Cardiac muscle cell (in vitro differentiated cells and primary cell): ENCODE results near the gene CUBN. TPM values are rescaled to one million over a fixed set of nuclear protein-coding genes. Genes with fewer than 3 reads are reported as not detected.

Source experiments
- DNase-seq, 2 donors: peaks; one replicate each; pipeline versions ENCODE4 v3.0.0 to v3.0.0-alpha.2; 2010 to 2017; ENCODE audit warnings: low read depth in 1 of 2, low spot score in 1 of 2
- H3K27ac ChIP-seq: fragments of 200-600 bp; sonication (generic); 2 replicates; pipeline ENCODE4 v1.5.1; 2016
- H3K27me3 ChIP-seq: fragments of 200-600 bp; sonication (generic); 2 replicates; pipeline ENCODE4 v1.6.0; 2016; ENCODE audit warnings: control low read depth
- H3K36me3 ChIP-seq: fragments of 200-600 bp; sonication (generic); 2 replicates; pipeline ENCODE4 v1.5.1; 2016; ENCODE audit warnings: control low read depth
- H3K4me1 ChIP-seq: fragments of 200-600 bp; sonication (generic); 2 replicates; pipeline ENCODE4 v1.8.1; 2017; ENCODE audit warnings: low read depth, mild to moderate bottlenecking, mixed run types
- H3K4me3 ChIP-seq: fragments of 200-600 bp; sonication (generic); 2 replicates; pipeline ENCODE4 v1.5.1; 2016; ENCODE audit warnings: mild to moderate bottlenecking
- H3K9me3 ChIP-seq: fragments of 200-600 bp; sonication (generic); 2 replicates; pipeline ENCODE4 v1.5.1; 2017; ENCODE audit warnings: low read depth, mild to moderate bottlenecking, control low read depth
- CTCF ChIP-seq: IDR thresholded peaks from 2 replicates; pipeline ENCODE4 v1.5.1; 2012; ENCODE audit warnings: low read depth, mild to moderate bottlenecking, low read length
- polyA plus RNA-seq: library from polyadenylated mRNA; unstranded; fragments of >200 nt; fragmentation: Nextera tagmentation; extraction: Ambion mirVana; gene quantifications from 2 replicates; pipeline ENCODE4 v1.2.1, GENCODE V29; 2016
- total RNA-seq: library from RNA; depleted of rRNA; stranded (reverse); fragments of >200 nt; gene quantifications from 2 replicates; pipeline ENCODE4 v1.2.3, GENCODE V29; 2016

Gene CUBN
- total and polyA plus RNA-seq, 2 experiments from 2014 or later: 0.79 to 2.7 TPM

GRCh38 chr10:17009212-17009700 is 120.4 kb downstream of the CUBN start:
- H3K9me3 ChIP-seq: no peaks in the 10 kb centered on the region
- no peaks in the 10 kb centered on the region for H3K27me3 ChIP-seq
- TF ChIP-seq CTCF: no peak
- no peak overlapping the region for H3K27ac ChIP-seq
- no peaks in the 10 kb centered on the region for H3K4me1 ChIP-seq
- peak in 1 of 2 donors; percentile 79 for DNase-seq
- no peaks in the 10 kb centered on the region for H3K36me3 ChIP-seq
- no peak overlapping the region for H3K4me3 ChIP-seq

GRCh38 chr10:17007418-17007770 is 122.2 kb downstream of the CUBN start:
- peak in 1 of 2 donors; percentile 44 for DNase-seq
- Histone ChIP-seq H3K4me1 (no peaks in the 10 kb centered on the region), H3K27ac (no peak overlapping the region)

DNA sequence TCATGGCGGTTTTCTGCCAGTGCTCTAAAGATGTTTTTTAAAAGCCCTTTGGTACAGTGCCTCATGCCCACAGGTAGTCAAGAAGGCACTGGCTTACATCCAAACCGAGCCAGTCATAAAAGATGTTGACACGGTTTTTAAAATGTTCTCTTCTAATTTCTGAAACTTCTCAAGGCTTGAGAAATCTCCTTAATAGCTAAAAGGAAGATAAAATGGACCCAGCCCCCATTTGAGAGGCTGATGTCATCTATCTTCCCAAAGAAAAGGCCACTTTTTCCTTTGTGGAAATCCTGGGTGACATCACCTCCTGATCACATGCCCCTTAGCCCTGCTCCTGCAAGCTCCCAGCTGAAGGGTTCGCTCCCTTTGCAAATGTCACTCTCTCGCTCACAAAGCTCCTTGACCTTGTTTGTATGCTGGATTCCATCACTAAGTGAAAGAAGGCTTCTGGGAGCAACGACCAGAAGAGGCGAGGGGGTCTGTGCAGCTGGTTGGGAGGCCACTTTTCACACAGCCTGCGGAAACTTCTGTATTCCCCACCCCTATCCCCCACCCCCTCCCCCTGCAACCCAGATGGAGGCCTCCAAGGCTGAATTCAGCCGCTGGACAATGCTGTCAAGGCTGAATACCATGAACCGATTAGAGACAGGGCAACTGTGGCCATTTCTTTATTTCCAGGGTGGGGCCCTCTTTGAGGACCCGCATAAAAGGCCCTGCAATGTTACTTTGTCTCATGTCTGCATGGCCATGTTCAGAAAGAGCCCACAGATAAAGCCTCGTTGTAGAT is 122.8 kb downstream of the CUBN start:
- Histone ChIP-seq H3K27ac (no peak overlapping the region), H3K4me3 (no peak overlapping the region), H3K27me3 (no peaks in the 10 kb centered on the region), H3K4me1 (no peaks in the 10 kb centered on the region), H3K9me3 (no peaks in the 10 kb centered on the region), H3K36me3 (no peaks in the 10 kb centered on the region)
- peak in 1 of 2 donors; percentile 54 for DNase-seq
- TF ChIP-seq CTCF: no peak

More at GRCh38 chr10:17007418-17007770, 122.2 kb downstream of the CUBN start:
- Histone ChIP-seq H3K9me3 (no peaks in the 10 kb centered on the region), H3K4me3 (no peak overlapping the region), H3K27me3 (no peaks in the 10 kb centered on the region), H3K36me3 (no peaks in the 10 kb centered on the region)
- TF ChIP-seq CTCF: no peak

GRCh38 chr10:17005621-17006566 is 123.7 kb downstream of the CUBN start:
- no peaks in the 10 kb centered on the region for H3K36me3 ChIP-seq
- H3K9me3 ChIP-seq: no peaks in the 10 kb centered on the region
- H3K27ac ChIP-seq: no peak overlapping the region
- H3K4me1 ChIP-seq: no peaks in the 10 kb centered on the region
- no peak overlapping the region for H3K4me3 ChIP-seq
- DNase-seq: no peak
- no peaks in the 10 kb centered on the region for H3K27me3 ChIP-seq
- no peak for TF ChIP-seq CTCF

GRCh38 chr10:17004801-17005380 is 124.7 kb downstream of the CUBN start:
- Histone ChIP-seq H3K9me3 (no peaks in the 10 kb centered on the region), H3K27ac (no peak overlapping the region), H3K27me3 (no peaks in the 10 kb centered on the region), H3K4me1 (no peaks in the 10 kb centered on the region), H3K4me3 (no peak overlapping the region), H3K36me3 (no peaks in the 10 kb centered on the region)
- no peak for DNase-seq
- TF ChIP-seq CTCF: no peak
